Activated effector memory CD4-positive, alpha-beta T cell treated with Interleukin-2 at 50 U/mL for 16 hours (primary cell): ENCODE data around the gene EPS8L1.
"Not testable (repeated sequence)": the region's sequence is repeated elsewhere in the genome, so short reads cannot be mapped to it uniquely, and the experiment has no call there.

Source experiments
- DNase-seq: peaks from one replicate; pipeline ENCODE4 v3.0.0-alpha.2; 2020

Gene EPS8L1

GRCh38 chr19:55075371-55075998, at the start of gene EPS8L1:
EPS8L1 (plus strand) TSS chr19:55075869; CDS start chr19:55076445, 576 bp downstream.
- no peak for DNase-seq

GRCh38 chr19:55027140-55027471, 48.6 kb upstream of the EPS8L1 start:
- DNase-seq, result not testable (repeated sequence)

- DNase-seq, result no peak
These were observed 48.0 kb upstream of the EPS8L1 start for GRCh38 chr19:55027472-55028337.

- DNase-seq, result no peak
These were observed 46.9 kb upstream of the EPS8L1 start for GRCh38 chr19:55028757-55029156.

- DNase-seq, result no peak
These were observed 44.5 kb upstream of the EPS8L1 start for GRCh38 chr19:55031178-55031577.

GRCh38 chr19:55032170-55032800, 43.4 kb upstream of the EPS8L1 start:
- no peak for DNase-seq

- DNase-seq, result not testable (repeated sequence)
These were observed 42.6 kb upstream of the EPS8L1 start for GRCh38 chr19:55032976-55033643.

- DNase-seq, result no peak
These were observed 40.9 kb upstream of the EPS8L1 start for GRCh38 chr19:55034751-55035150.

- DNase-seq, result no peak
These were observed 39.6 kb upstream of the EPS8L1 start for GRCh38 chr19:55036058-55036457.

- DNase-seq, result not testable (repeated sequence)
These were observed 38.1 kb upstream of the EPS8L1 start for GRCh38 chr19:55037603-55038002.

GRCh38 chr19:55040654-55041053, 35.0 kb upstream of the EPS8L1 start:
- DNase-seq, result not testable (repeated sequence)

GRCh38 chr19:55041244-55041626, 34.4 kb upstream of the EPS8L1 start:
- no peak for DNase-seq

- no peak for DNase-seq
These were observed 33.9 kb upstream of the EPS8L1 start for GRCh38 chr19:55041627-55042343.

- no peak for DNase-seq
These were observed 33.4 kb upstream of the EPS8L1 start for GRCh38 chr19:55042344-55042678.

- DNase-seq, result no peak
These were observed 33.0 kb upstream of the EPS8L1 start for GRCh38 chr19:55042688-55043087.

- DNase-seq, result no peak
These were observed 31.4 kb upstream of the EPS8L1 start for GRCh38 chr19:55044286-55044685.

- no peak for DNase-seq
These were observed 30.6 kb upstream of the EPS8L1 start for GRCh38 chr19:55044771-55045716.

GRCh38 chr19:55046975-55047622, 28.6 kb upstream of the EPS8L1 start:
- no peak for DNase-seq

GRCh38 chr19:55047951-55048350, 27.7 kb upstream of the EPS8L1 start:
- no peak for DNase-seq

- DNase-seq, result no peak
These were observed 27.2 kb upstream of the EPS8L1 start for GRCh38 chr19:55048446-55048845.
